Left kidney (tissue), 2 donors: ENCODE measurements around the gene ZNG1F. TPM values are rescaled to one million over a fixed set of nuclear protein-coding genes. Genes with fewer than 3 reads are reported as not detected.
"Not testable (repeated sequence)": the region's sequence is repeated elsewhere in the genome, so short reads cannot be mapped to it uniquely, and the experiment has no call there.

Experiments used
- DNase-seq: peaks from one replicate; pipeline ENCODE4 v3.0.0-alpha.2; 2013
- polyA plus RNA-seq: library from polyadenylated mRNA; unstranded; fragments of 120-200 nt; gene quantifications from one replicate; pipeline ENCODE4 v1.2.1, GENCODE V29; 2013; ENCODE audit not compliant: insufficient read length

The ZNG1F gene
- polyA plus RNA-seq, 1 donor = 34.3 TPM

DNA sequence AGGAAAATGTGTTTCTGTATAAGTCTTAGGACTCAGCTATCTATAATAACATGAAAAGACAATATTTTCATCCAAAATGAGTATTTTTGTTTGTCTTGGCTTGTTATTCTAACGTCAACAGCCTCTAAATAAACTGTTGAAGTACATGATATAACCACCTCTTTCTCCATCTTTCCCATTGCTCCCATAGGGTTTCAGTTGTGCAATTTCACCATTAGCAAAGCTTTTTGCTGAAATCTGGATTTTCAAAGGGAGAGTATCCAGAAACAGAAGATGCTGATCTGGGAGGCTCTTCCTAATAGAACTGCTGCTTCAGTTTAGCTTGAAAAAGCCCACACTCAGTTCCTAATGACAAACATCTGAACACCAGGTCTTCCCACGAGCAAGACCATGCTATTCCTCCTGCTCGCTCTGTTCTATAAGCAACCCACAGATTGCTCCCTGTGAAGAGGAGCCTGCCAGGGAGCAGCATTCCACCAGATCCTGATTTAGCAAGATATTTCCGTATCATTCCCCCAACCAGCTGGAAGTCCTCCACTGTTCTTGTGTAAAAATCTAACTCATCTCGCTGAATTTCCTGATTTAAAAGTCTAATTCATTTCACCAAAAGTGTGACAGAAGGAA, 101.8 kb downstream of the ZNG1F start:
- not testable (repeated sequence) for DNase-seq

DNA sequence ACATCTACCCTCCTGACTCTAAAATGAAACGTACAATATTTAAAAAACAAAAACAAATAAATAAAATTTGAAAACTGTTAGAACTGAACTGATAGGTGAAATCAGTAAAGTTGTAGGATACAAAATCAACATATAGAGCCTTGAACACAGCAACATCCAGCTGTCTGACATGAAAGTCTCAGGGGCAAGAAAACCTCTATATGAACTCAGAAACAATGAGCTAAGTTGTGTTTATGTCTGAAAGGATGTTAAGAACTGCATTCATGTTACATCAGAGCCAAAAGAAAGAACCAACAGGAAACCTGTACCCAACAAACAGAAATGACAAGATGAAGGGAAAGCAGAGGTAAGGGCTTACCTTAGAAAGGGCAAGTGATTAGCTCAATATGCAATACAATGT, 102.4 kb downstream of the ZNG1F start:
- DNase-seq = not testable (repeated sequence)

DNA sequence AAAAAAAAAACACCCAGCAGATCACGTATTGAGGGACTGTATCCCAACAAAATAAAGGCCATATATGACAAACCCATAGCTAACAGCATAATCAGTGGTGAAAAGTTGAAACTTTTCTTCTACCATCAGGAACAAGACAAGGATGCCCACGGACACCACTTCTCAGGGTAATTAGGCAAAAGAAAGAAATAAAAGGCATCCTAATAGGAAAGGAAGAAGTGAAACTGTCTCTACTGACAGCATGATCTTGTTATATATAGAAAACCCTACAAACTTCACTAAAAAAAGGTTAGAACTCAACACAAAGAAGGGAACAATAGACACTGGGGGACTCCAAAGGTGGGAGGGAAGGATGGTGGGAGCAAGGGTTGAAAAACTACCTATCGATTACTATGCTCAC, 102.9 kb downstream of the ZNG1F start:
- not testable (repeated sequence) for DNase-seq

DNA sequence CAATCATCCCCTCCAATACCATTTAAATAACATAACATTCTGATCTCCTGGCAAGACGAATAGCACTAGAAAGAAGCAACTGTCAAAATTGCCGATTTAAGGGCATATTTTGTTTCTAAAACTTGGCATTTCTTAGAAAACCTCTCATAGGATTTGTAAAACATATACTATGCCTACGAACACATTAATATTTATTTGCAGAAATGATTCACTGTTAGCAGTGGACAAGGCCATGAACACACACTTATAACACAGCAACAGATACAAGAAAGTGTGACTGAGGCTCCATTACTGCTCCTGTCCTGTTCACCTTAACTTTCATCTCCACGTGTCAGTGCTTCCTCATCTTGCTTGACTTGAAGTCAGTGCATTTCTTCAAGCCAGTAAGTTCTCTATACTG, 106.8 kb downstream of the ZNG1F start:
- not testable (repeated sequence) for DNase-seq

Other genes with a start within 250 kb of the ZNG1F start
- not detected for gene FOXD4L6, start 60.6 kb downstream of the ZNG1F start, polyA plus RNA-seq